Left cardiac atrium (tissue), 4 donors: Measurements from ENCODE around the gene NOTCH3. TPM values are rescaled to one million over a fixed set of nuclear protein-coding genes. Genes with fewer than 3 reads are reported as not detected.

Experiments
- ATAC-seq, 2 donors: fragments of 200-7000 bp; cut with Tn5 transposase; one replicate each; pipeline ENCODE4 v1.9.1; 2020; ENCODE audit warnings: mild to moderate bottlenecking in 2 of 2, moderate library complexity in 2 of 2
- DNase-seq: peaks from one replicate; pipeline ENCODE4 v3.0.0-alpha.2; 2020
- intact Hi-C, 2 donors: fragments of 100-400 bp; cut with DNase I; formaldehyde crosslinking; loops; one replicate each; pipeline versions ENCODE4 v1.14.1 to v1.15.1; 2022 to 2023
- long read RNA-seq: library from polyadenylated mRNA; unstranded; transcript quantifications from one replicate; pipeline ENCODE4 v2.0.0, GENCODE V29; 2021
- total RNA-seq, 2 donors: library from RNA; stranded (reverse); fragmentation: NEBNext Ultra II Directional; extraction: Animal tissue kit (Norgen Biotek cat#: 25700); gene quantifications; one replicate each; pipeline ENCODE4 v1.2.1, GENCODE V29; 2021
- donor health status: DM: no; HTN: yes; CAD: no.
- donor health status: DM: no; HTN: yes; CAD: no; lungs with severe emphysema.
- donor health status: DM: yes; HTN: yes; CAD: no.
- donor health status: Dilated cardiomyopathy.

Gene NOTCH3
- 10 to 100 TPM; 34.4 to 35.4 TPM for total RNA-seq
- long read RNA-seq, partial matches to known transcripts: 0 of 1 reads
- long read RNA-seq, other reads (novel, unspliced or antisense): 1 of 1 reads

DNA sequence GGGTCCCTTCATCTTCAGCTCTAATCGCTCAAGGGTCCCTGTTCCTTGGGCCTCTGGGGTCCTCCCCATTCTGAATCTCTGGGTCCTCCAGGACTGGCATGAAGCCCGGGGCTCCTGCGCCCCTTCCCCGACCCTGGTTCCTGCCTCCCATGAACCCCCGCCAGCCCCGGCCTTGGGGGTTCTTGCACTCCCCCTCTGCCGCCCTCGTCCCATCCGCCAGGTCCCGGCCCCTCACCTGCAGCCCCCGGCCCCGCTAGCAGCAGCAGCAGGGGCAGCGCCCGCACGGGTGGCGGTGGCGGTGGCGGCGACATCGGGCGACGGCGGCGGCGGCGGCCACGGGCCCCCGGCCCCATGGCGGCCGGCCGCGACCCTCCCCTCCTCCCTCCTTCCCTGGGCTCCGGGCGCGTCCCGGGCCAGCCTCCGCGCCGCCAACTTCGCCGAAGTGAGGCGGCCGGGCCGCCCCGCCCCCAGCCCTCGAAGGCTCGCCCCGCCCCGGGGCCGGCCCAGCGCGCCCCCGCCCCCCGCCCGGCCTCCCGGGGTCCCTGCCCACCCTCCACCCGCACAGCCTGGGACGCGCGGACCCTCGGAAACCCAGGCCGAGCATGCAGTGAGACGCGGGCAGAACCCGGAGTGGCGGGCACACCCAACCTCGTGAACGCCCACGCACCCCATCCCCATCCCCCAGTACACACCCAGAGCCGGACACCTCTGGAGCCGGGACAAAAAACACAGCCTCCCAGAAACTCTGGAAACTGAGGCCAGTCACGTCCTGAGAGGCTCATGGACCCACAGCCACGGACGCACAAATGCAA is at the start of gene NOTCH3:
TSS of gene NOTCH3 (minus strand) at position 443 of the 812 bp plus-strand sequence. CDS start at position 353, 90 bp downstream.
- DNase-seq (no peak), ATAC-seq (peak; percentile 22 to 72)
- intact Hi-C loops: no loop called here

DNA sequence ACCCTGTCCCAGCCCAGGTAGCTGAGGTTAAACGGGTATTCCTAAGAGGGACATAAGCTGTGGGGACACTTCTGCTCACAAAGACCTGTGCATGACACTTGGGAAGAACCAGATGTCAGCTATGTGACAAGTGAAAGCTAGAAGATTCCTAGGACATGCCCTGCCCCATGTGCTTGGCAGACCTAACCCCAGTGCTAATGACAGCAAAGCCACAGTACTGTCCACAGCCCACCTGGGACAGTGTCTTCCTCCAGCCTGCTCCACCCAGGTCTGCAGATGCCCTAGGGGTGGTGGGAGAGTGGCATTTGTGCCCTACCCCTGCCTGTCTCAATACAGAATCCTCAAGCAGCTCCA is 49.8 kb upstream of the NOTCH3 start:
- DNase-seq (no peak), ATAC-seq (no peak)
- intact Hi-C loops: loop anchor here in 1 of 2 donors (5.0 kb wide), 1 partner anchor 143 kb away; the partner anchor contains the start of gene SYDE1

- intact Hi-C loops: loop anchor here in 1 of 2 donors (5.0 kb wide), 1 partner anchor 143 kb away; the partner anchor contains the start of gene SYDE1
- ATAC-seq (peak; percentile 33 to 35), DNase-seq (peak; percentile 80)
These were observed 49.3 kb upstream of the NOTCH3 start for GRCh38 chr19:15249972-15250639.

- ATAC-seq (no peak), DNase-seq (no peak)
- intact Hi-C loops: no loop called here
These were observed 48.7 kb upstream of the NOTCH3 start for GRCh38 chr19:15249528-15249874.

- peak; percentile 87 for DNase-seq
- intact Hi-C loops: no loop called here
- peak; percentile 60 to 68 for ATAC-seq
These were observed 48.1 kb upstream of the NOTCH3 start for GRCh38 chr19:15248648-15249527.

- intact Hi-C loops: no loop called here
- ATAC-seq (peak; percentile 0 to 10), DNase-seq (no peak)
These were observed 47.3 kb upstream of the NOTCH3 start for GRCh38 chr19:15248106-15248505.

DNA sequence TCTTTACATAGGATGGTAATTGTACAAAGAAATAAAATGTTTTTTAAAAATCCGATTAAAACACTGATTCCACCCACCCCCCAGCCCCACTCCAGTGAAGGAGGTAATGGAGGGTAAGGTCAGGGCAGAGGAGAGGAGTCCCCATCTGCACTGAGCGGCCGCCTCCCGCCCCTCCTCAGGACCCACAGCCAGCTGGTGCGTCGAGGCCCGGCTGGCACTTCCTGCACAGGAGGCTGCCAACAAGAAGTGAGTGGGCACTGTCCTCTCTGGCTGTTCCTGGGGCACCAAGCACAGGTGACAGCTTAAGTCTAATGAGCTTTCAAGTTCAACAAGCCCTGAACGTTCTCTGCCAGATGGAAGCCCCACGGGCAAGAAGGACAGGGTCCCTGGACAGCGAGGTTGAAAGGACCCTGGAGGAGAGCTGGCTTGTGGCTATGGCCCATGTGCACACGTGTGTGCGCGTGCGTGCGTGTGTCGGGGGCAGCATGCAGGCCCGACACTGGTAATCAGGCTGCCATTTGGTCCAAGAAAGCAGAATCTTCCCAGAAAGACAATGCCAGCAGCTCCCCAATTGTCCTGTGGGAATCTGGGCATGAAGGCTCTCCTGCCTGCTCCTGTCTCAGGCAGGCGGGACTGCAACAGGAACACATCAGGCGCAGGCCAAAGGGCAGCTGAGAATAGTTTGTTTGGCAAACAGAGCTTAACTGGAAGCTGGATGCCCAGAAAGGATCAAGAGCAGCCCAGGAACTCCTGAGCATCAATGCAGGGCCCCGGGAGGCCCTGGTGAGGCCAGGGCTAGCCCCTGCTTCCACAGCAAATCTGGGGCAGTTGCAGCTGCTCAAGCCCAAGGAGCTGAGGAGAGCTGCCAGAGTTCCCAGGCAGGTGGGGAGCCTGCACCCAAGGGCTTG is 46.6 kb upstream of the NOTCH3 start:
- ATAC-seq: no peak
- DNase-seq: no peak
- intact Hi-C loops: no loop called here

- ATAC-seq (no peak), DNase-seq (no peak)
- intact Hi-C loops: no loop called here
These were observed 45.3 kb upstream of the NOTCH3 start for GRCh38 chr19:15246198-15246481.

DNA sequence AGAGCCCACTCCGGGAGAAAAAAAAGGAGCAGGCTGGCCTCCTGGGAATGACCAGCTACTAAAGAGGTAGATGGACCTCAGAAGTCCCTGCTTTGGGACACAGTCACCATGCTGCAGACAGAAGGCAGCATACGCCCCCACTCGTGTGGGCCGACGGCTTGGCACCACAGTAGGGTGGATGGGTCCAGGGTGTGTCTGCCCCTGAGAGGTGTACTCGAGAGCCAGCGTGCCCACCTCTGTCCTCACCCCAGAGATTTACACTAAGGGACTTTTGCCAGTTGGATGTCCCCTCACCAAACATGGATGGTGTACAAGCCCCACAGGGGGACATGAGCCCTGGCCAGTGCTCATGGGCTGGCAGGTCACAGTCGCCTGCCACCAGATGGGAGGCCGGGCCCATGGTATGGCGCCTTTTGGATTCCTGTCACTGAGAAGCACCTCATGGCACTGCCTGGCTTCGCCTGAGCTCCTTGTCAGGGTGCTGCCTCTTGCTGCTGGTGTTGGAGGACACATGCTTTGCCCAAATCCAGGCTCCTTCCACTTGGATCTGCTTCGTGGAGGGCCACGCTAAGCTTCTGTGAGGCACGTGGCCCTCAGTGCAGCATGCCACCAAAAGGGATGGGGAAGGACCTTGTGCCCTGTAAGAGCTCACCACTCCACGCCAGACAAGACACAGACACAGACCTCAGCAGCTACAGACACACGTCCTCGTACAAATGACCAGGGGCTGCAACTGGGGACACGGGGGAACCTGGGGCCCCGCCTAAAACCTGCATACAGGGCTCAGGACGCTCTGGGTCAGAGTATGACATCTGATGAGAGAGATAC is 44.8 kb upstream of the NOTCH3 start:
- intact Hi-C loops: no loop called here
- ATAC-seq: no peak
- DNase-seq: no peak

- intact Hi-C loops: no loop called here
- ATAC-seq (no peak), DNase-seq (no peak)
These were observed 44.0 kb upstream of the NOTCH3 start for GRCh38 chr19:15244808-15245207.

DNA sequence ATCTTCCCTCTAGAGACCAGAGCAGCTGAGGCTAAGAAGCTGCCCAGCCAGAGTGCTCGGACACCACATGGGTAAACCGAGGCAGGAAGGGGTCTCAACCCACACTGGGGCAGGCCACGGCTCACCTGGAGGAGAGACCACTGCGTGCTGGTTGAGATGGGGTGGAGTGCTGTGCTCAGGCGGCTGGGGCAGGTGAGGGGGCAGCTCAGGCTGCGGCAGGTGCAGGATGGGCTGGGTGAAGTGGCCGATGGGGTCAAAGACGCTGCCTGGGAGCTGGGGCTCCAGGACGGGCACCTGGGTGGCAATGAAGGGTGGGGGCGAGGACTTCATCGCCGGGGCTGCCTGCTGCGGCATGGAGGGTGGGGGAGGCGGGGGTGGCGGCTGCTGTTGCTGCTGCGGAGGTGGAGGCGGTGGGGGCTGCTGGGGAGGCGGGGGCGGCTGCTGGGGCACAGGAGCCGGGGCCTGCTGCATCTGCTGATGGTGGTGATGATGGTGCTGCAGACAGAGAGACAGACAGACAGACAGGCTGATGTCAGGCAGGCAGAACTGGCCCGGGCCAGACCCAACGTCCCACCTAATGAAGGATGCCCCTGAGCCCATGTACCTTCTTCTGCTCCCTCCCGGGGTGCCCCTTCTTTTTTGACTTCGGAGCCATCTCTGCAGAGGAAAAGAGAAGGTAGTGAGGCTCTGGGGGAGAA is 43.5 kb upstream of the NOTCH3 start:
- intact Hi-C loops: no loop called here
- ATAC-seq (no peak), DNase-seq (no peak)

GRCh38 chr19:15243236-15243957 is 42.6 kb upstream of the NOTCH3 start:
- ATAC-seq (no peak), DNase-seq (no peak)
- intact Hi-C loops: no loop called here

DNA sequence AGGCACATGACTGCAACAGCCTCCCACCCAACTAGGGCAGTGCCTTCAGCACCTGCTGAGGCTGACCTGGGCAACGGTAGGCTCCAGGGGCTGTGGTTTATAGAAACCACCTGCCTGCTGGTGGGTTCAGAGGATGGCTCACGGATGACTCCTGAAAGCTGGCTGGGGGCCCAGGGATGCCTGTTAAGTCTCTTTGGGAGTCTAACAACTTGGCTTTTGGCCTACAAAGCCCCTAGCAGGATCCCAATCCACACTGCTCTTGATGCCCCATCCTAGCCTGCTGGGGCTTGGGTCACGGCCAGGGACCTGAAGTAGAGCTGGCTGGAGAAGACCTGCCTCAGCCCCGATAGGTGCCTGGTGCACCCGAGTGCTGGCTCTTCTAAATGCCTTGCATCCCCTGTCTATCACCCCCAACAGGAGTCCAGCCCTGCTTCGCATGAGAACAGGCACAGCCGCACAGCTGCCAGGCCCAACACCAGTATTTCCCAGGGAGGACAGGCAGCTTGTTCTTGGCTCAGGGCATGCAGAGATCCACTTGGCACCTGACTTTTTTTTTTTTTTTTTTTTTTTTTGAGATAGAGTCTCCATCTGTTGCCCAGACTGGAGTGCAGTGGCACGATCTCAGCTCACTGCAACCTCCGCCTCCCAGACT is 40.6 kb upstream of the NOTCH3 start:
- ATAC-seq: no peak
- intact Hi-C loops: no loop called here
- no peak for DNase-seq

DNA sequence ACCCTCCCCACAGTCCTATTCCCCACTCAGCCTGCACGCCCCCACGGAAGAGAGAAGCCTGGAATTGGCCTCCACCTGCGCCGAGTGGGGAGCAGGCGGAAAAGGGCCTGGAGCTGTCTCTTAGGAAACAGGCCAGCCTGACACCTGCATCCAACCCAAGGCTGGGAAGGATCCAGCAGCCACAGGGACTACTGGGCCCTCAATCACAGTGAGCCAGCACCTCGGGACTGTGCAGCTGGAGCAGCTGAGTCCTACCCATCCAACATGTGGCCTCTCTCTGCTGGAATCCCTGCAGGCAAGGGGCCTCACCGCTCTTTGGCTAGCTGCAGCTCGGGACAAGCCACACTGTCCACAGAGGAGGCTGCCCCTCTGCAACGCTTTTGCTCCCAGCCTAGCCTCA is 39.7 kb upstream of the NOTCH3 start:
- DNase-seq: no peak
- intact Hi-C loops: no loop called here
- ATAC-seq: no peak

DNA sequence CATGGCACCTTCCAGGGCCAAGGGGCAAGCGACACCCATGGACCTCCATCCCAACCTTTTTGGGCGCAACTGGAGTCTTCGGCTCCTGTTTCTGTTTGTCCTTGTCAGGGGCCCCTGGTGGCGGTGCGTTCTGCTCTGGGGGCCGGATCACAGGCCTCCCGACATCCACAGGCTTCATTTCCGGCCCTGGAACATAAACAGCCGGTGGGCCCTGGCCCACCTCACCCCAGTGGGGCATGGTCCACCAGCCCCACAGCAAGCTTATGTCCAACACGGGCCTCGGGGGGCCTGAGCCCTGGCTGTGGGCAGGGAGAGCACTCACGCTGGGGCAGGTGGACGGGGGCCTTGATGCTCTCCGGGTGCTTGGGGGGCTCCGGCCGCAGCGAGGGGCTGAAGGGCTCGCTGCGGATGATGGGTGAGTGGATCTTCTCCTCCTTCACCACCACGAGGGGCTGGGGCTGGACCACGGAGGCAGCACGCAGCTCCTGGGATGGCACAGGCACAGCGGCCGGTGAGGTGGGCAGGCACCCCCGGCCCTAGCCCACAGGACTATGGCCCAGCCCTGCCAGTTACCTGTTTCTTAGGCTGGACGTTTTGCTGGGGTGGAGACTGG is 38.6 kb upstream of the NOTCH3 start:
- ATAC-seq: no peak
- no peak for DNase-seq
- intact Hi-C loops: no loop called here

- ATAC-seq: peak in 1 of 2 donors; percentile 16
- intact Hi-C loops: no loop called here
- no peak for DNase-seq
These were observed 37.9 kb upstream of the NOTCH3 start for GRCh38 chr19:15238639-15239155.
